Skeletal muscle tissue (tissue), 4 donors: ENCODE results near the gene POU2AF1. TPM values are rescaled to one million over a fixed set of nuclear protein-coding genes. Genes with fewer than 3 reads are reported as not detected.

Experiments
- H3K27ac ChIP-seq: one replicate; pipeline ENCODE4 v1.7.0; 2013; ENCODE audit warnings: mild to moderate bottlenecking, low read depth, low read length, inconsistent platforms
- H3K27me3 ChIP-seq, 3 donors: one replicate each; pipeline ENCODE4 v1.7.0; 2013; ENCODE audit warnings: low read length in 3 of 3; ENCODE audit not compliant: control insufficient read depth in 3 of 3, insufficient read depth in 3 of 3
- H3K36me3 ChIP-seq, 3 donors: one replicate each; pipeline ENCODE4 v1.7.0; 2013; ENCODE audit warnings: low read length in 3 of 3; ENCODE audit not compliant: control insufficient read depth in 3 of 3, insufficient read depth in 3 of 3
- H3K4me1 ChIP-seq, 3 donors: one replicate each; pipeline ENCODE4 v1.7.0; 2013; ENCODE audit warnings: low read length in 3 of 3, mild to moderate bottlenecking in 3 of 3; ENCODE audit not compliant: control insufficient read depth in 3 of 3, insufficient read depth in 3 of 3
- H3K4me3 ChIP-seq, 3 donors: one replicate each; pipeline ENCODE4 v1.7.0; 2013; ENCODE audit warnings: low read length in 3 of 3
- H3K9ac ChIP-seq, 3 donors: one replicate each; pipeline ENCODE4 v1.7.0; 2013; ENCODE audit warnings: low read length in 3 of 3, mild to moderate bottlenecking in 3 of 3, moderate library complexity in 2 of 3, low read depth in 1 of 3
- H3K9me3 ChIP-seq, 3 donors: one replicate each; pipeline ENCODE4 v1.7.0; 2013; ENCODE audit warnings: low read length in 3 of 3; ENCODE audit not compliant: control insufficient read depth in 3 of 3
- total RNA-seq: library from RNA; depleted of rRNA; stranded (reverse); fragments of >200 nt; gene quantifications from one replicate; pipeline ENCODE4 v1.2.3, GENCODE V29; 2014
- donor health status: Osteomylitis.

The POU2AF1 gene
- total RNA-seq, 1 donor from 2014 or later = not detected

GRCh38 chr11:111418436-111418787 is 39.3 kb upstream of the POU2AF1 start:
- Histone ChIP-seq H3K27ac (no peak overlapping the region), H3K9me3 (no peaks in the 10 kb centered on the region), H3K27me3 (no peaks in the 10 kb centered on the region), H3K36me3 (no peaks in the 10 kb centered on the region), H3K4me3 (no peak overlapping the region), H3K4me1 (peaks cover 25 to 28% (median 28%) of the 10 kb centered on the region in 3 donors), H3K9ac (no peak overlapping the region)

DNA sequence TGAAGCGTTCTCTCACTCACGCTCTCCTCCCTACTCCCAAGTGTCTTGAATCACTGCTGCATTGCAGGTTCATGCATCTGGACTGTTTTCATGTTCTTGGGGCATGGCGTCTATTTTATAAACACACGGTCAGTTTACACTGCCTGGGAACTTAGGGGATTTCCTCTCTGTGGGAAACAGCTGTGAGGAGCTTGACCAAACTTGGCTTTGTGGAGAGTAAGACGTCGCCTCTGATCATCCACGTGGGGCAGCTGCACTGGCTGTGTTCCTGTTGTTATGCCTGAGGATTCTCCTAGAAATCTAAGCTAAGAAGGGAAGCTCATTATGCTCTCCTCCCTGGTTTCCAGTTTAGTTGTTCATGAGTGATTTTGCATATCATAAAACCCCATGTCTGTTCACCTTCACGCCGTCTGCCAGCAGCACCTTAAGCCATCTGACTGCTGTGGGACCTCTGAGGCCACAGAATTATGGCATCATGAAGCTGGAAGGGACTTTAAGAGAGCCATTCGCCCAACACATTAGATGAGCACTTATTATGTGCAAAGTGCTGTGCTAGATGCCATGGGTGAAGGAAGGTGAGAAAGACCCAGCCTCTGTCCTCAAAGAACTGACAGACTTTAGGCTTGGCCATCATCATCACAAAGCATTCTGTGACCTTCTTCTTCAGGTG is 38.8 kb upstream of the POU2AF1 start:
- peak overlapping the region in 1 of 3 donors; percentile 20 for H3K4me3 ChIP-seq
- H3K9ac ChIP-seq = peak overlapping the region in 1 of 3 donors; percentile 33
- peak overlapping the region; percentile 33 for H3K27ac ChIP-seq
- peaks cover 25 to 28% (median 28%) of the 10 kb centered on the region in 3 donors for H3K4me1 ChIP-seq
- H3K9me3 ChIP-seq = no peaks in the 10 kb centered on the region
- no peaks in the 10 kb centered on the region for H3K36me3 ChIP-seq
- H3K27me3 ChIP-seq = no peaks in the 10 kb centered on the region

DNA sequence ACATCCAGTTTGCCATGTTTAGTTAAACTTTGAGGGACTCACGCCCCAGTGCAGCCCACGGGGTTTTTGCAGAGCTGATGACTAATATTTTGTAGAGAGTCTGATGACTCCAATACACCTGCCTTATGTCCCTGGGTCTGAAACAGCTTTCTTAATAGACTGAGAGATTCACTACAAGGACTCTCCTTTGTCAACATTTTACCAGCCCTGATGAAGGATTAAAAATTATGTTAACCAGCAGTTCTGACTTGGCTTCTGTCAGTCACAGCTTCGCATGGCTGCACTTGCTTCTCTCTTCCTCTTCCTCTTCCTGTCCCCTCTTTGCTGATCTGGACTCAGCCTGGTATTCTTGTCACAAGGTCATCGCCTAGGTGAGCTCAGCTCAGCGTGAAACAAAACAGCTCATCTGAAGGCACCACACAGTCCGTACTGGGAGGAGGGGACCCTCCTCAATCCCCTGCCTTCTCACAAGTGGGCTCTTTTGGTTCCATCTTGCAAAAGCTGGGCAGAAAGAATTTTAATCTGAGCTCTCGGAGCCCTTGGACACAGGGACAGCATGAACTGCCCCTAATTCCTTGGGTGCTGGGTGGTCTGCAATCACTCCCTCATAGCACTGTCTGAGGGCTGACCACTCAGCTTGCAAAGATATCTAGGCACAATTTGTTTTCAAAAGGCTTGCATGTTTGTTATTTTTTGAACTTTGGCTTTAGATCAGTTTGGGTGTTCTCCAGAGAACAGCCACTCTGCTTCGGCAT is 38.1 kb upstream of the POU2AF1 start:
- Histone ChIP-seq H3K9ac (no peak overlapping the region), H3K36me3 (no peaks in the 10 kb centered on the region), H3K27me3 (no peaks in the 10 kb centered on the region), H3K4me1 (peaks cover 25 to 28% (median 26%) of the 10 kb centered on the region in 3 donors), H3K9me3 (no peaks in the 10 kb centered on the region), H3K27ac (no peak overlapping the region), H3K4me3 (no peak overlapping the region)

DNA sequence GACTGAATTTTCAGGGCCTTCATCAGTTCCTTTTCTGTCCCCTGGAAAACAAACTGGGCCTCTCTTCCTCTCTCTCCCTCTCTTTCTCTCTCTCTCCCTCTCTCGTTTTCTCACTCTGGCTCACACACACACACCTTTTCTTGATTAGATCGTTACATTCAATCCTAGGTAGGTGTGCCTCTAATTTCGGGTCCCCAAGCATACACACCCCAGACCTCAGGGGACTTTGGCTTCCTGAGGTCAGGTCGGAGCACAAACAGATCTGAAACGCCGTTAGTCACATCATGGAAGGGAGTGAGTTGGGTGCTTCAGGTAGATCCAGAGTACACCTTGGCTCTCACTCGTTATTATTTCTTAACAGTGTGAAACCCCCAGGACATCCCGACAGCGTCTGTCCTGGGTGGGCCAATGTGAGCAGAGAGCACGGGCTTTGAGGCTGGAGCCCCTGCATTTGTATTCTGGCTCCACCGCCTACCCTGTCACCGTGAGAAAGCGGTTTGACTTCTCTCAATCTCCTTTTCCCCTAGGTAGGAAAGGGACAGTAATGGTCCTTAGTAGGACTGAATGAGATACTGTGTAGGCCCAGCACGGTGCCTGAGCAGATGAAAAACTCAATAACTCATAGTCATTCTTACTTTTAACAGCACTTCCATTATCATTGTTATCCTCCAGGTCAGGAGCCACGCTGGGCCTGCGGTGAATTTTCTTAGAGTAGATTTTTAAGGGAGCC is 37.3 kb upstream of the POU2AF1 start:
- no peak overlapping the region for H3K4me3 ChIP-seq
- peaks cover 25 to 28% (median 26%) of the 10 kb centered on the region in 3 donors for H3K4me1 ChIP-seq
- H3K9me3 ChIP-seq = no peaks in the 10 kb centered on the region
- H3K27ac ChIP-seq = no peak overlapping the region
- H3K36me3 ChIP-seq = no peaks in the 10 kb centered on the region
- no peaks in the 10 kb centered on the region for H3K27me3 ChIP-seq
- no peak overlapping the region for H3K9ac ChIP-seq

- Histone ChIP-seq H3K36me3 (no peaks in the 10 kb centered on the region), H3K9me3 (no peaks in the 10 kb centered on the region), H3K27me3 (no peaks in the 10 kb centered on the region), H3K9ac (no peak overlapping the region), H3K27ac (no peak overlapping the region), H3K4me1 (peaks cover 26 to 28% (median 27%) of the 10 kb centered on the region in 3 donors), H3K4me3 (no peak overlapping the region)
Observed at GRCh38 chr11:111414936-111415335, 35.9 kb upstream of the POU2AF1 start.

DNA sequence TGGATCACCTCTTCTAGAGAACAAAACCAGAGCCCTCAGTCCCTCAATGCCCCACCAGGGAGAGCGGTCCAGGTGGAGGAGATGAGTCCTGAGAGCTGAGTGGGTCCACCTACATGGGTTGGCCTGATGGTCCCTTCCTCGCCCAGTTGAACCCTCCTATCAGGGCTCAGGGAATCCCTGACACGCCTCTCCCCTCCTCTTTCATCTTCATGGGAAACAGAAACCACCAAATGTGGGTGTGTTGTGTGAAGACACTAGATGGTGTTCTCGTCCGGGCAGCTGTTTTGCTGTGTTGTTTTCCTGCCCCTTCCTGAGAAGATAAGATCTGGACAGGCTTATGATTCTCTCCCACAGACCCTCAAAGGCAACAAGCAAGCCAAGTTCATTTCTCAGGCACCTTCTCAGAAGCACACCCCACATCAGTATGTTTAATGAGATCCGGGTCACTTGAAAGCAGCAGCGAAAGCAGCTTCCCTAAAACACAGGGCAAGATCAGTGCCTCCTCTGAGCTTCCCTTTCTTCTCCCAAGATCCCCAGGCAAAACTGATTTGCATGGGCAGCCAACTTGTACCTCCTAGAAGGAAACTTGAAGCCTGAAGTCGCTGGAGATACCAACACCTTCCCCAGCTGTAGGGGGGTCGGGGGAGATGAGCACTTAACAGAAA is 35.3 kb upstream of the POU2AF1 start:
- peak overlapping the region in 1 of 3 donors; percentile 27 for H3K4me3 ChIP-seq
- H3K27ac ChIP-seq = no peak overlapping the region
- no peak overlapping the region for H3K9ac ChIP-seq
- no peaks in the 10 kb centered on the region for H3K36me3 ChIP-seq
- peaks cover 21 to 28% (median 22%) of the 10 kb centered on the region in 3 donors for H3K4me1 ChIP-seq
- H3K27me3 ChIP-seq = no peaks in the 10 kb centered on the region
- no peaks in the 10 kb centered on the region for H3K9me3 ChIP-seq

- H3K9ac ChIP-seq = no peak overlapping the region
- no peaks in the 10 kb centered on the region for H3K27me3 ChIP-seq
- no peak overlapping the region for H3K4me3 ChIP-seq
- H3K36me3 ChIP-seq = no peaks in the 10 kb centered on the region
- H3K27ac ChIP-seq = no peak overlapping the region
- H3K9me3 ChIP-seq = no peaks in the 10 kb centered on the region
- peaks cover 17 to 28% (median 17%) of the 10 kb centered on the region in 3 donors for H3K4me1 ChIP-seq
Observed at GRCh38 chr11:111413849-111414248, 34.8 kb upstream of the POU2AF1 start.

DNA sequence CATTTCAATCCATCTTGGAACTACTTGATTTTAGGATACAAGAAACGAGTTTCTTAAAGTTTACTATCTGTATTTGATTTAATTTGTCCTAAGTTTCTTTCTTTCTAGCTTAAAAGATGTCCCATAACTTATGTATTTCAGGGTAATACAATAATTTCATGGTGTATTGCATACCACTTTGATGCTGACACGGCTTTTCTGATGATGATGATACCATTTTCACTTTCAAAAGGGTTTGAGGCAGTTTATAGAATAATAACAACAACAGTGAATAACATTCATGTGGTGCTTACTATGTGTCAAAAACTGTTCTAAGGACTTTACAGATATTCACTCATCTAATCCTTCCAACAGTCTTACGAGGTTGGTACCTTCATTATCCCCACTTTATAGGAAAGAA is 33.2 kb upstream of the POU2AF1 start:
- Histone ChIP-seq H3K9ac (no peak overlapping the region), H3K27ac (no peak overlapping the region), H3K36me3 (no peaks in the 10 kb centered on the region), H3K4me3 (no peak overlapping the region), H3K9me3 (no peaks in the 10 kb centered on the region), H3K27me3 (no peaks in the 10 kb centered on the region), H3K4me1 (peaks cover 4 to 13% (median 5%) of the 10 kb centered on the region in 3 donors)

DNA sequence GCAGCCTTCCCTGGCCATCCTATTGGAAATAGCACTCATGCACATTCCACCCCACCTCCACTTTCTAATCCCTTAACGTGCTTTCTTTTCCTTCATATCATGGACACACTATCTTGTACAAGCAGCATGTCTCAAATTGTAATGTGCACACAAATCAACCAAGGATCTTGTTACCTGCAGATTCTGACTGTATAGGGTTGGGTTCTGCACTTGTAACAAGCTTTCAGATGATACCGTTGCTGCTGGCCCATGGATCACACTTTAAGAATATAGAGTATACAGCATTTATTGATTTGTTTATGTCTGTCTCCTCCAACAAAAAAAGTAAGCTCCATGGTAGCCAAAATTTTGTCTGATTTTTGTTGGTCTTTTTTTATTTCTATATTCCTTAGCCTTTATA is 32.4 kb upstream of the POU2AF1 start:
- Histone ChIP-seq H3K36me3 (no peaks in the 10 kb centered on the region), H3K4me1 (peaks cover 0 to 10% (median 2%) of the 10 kb centered on the region in 3 donors), H3K9me3 (no peaks in the 10 kb centered on the region), H3K4me3 (no peak overlapping the region), H3K27me3 (no peaks in the 10 kb centered on the region), H3K9ac (no peak overlapping the region), H3K27ac (no peak overlapping the region)
